ENCODE data around the gene FOSB.

Gene FOSB

GRCh38 chr19:45450012-45450333 lies 17.8 kb upstream of the FOSB start:
- TF ChIP-seq TEAD4 (IDR thresholded peaks at IDR 0.05) (no peak), NFIC (IDR thresholded peaks at IDR 0.05) (no peak), USF1 (IDR thresholded peaks at IDR 0.05) (no peak), RAD21 (IDR thresholded peaks at IDR 0.05; ENCODE audit: low read depth) (no peak), EGR1 (IDR thresholded peaks at IDR 0.05) (no peak), YY1 (IDR thresholded peaks at IDR 0.05; ENCODE audit: low read depth) (no peak), ZBTB7A (IDR thresholded peaks at IDR 0.05; ENCODE audit: low read depth) (no peak), FOXM1 (IDR thresholded peaks at IDR 0.05; ENCODE audit: borderline replicate concordance, low read depth) (no peak), MAX (IDR thresholded peaks at IDR 0.05) (no peak), TCF12 (IDR thresholded peaks at IDR 0.05; ENCODE audit: low read depth) (no peak), CREB1 (IDR thresholded peaks at IDR 0.05; ENCODE audit: low read depth) (no peak), EP300 (IDR thresholded peaks at IDR 0.05; ENCODE audit: borderline replicate concordance) (no peak)

GRCh38 chr19:45451131-45451849 lies 16.5 kb upstream of the FOSB start:
- TF ChIP-seq CEBPB (IDR thresholded peaks at IDR 0.05) (no peak), MAX (IDR thresholded peaks at IDR 0.05) (0 out of 2 replicates have a peak, but pooled peaks have one; percentile 4), REST (IDR thresholded peaks at IDR 0.05; ENCODE audit: low read depth) (no peak), TCF12 (IDR thresholded peaks at IDR 0.05; ENCODE audit: low read depth) (no peak), CREB1 (IDR thresholded peaks at IDR 0.05; ENCODE audit: low read depth) (no peak), EP300 (IDR thresholded peaks at IDR 0.05; ENCODE audit: borderline replicate concordance) (no peak), RAD21 (IDR thresholded peaks at IDR 0.05; ENCODE audit: low read depth) (no peak), USF1 (IDR thresholded peaks at IDR 0.05) (no peak), TAF1 (IDR thresholded peaks at IDR 0.05; ENCODE audit: low read depth) (no peak), NFIC (IDR thresholded peaks at IDR 0.05) (no peak), EGR1 (IDR thresholded peaks at IDR 0.05) (no peak), ZBTB7A (IDR thresholded peaks at IDR 0.05; ENCODE audit: low read depth) (peak; percentile 75; the same call in 1 of the 2 replicates), FOXM1 (IDR thresholded peaks at IDR 0.05; ENCODE audit: borderline replicate concordance, low read depth) (no peak), TEAD4 (IDR thresholded peaks at IDR 0.05) (no peak), YY1 (IDR thresholded peaks at IDR 0.05; ENCODE audit: low read depth) (no peak)

- TF ChIP-seq FOXM1 (IDR thresholded peaks at IDR 0.05; ENCODE audit: borderline replicate concordance, low read depth) (no peak), YY1 (IDR thresholded peaks at IDR 0.05; ENCODE audit: low read depth) (no peak), REST (IDR thresholded peaks at IDR 0.05; ENCODE audit: low read depth) (no peak), CREB1 (IDR thresholded peaks at IDR 0.05; ENCODE audit: low read depth) (no peak), EP300 (IDR thresholded peaks at IDR 0.05; ENCODE audit: borderline replicate concordance) (no peak)
These were observed 15.9 kb upstream of the FOSB start for GRCh38 chr19:45451850-45452387.

- peak; percentile 86 for TF ChIP-seq EP300 (IDR thresholded peaks at IDR 0.05; ENCODE audit: borderline replicate concordance)
- TF ChIP-seq YY1 (IDR thresholded peaks at IDR 0.05; ENCODE audit: low read depth): no peak
- TF ChIP-seq REST (IDR thresholded peaks at IDR 0.05; ENCODE audit: low read depth): peak; percentile 44; the same call in 1 of the 2 replicates
- peak; percentile 61; the same call in 1 of the 2 replicates for TF ChIP-seq FOXM1 (IDR thresholded peaks at IDR 0.05; ENCODE audit: borderline replicate concordance, low read depth)
- TF ChIP-seq TCF12 (IDR thresholded peaks at IDR 0.05; ENCODE audit: low read depth): peak; percentile 95
- no peak for TF ChIP-seq RAD21 (IDR thresholded peaks at IDR 0.05; ENCODE audit: low read depth)
- no peak for TF ChIP-seq EGR1 (IDR thresholded peaks at IDR 0.05)
- peak; percentile 98 for TF ChIP-seq MAX (IDR thresholded peaks at IDR 0.05)
- TF ChIP-seq TAF1 (IDR thresholded peaks at IDR 0.05; ENCODE audit: low read depth): no peak
- TF ChIP-seq NFIC (IDR thresholded peaks at IDR 0.05): peak; percentile 94
- TF ChIP-seq ZBTB7A (IDR thresholded peaks at IDR 0.05; ENCODE audit: low read depth): no peak
- peak; percentile 73 for TF ChIP-seq CREB1 (IDR thresholded peaks at IDR 0.05; ENCODE audit: low read depth)
- peak; percentile 99 for TF ChIP-seq TEAD4 (IDR thresholded peaks at IDR 0.05)
- peak; percentile 93 for TF ChIP-seq USF1 (IDR thresholded peaks at IDR 0.05)
- TF ChIP-seq CEBPB (IDR thresholded peaks at IDR 0.05): peak; percentile 75; the same call in 1 of the 2 replicates
These were observed 11.9 kb upstream of the FOSB start for GRCh38 chr19:45455707-45456499.
